Activated naive CD4-positive, alpha-beta T cell treated with Interleukin-2 at 50 U/mL for 16 hours (primary cell): ENCODE measurements around the gene CDH23.
A peak's percentile ranks its signal among the peaks of the same experiment; 100 is the strongest.
"Not testable (repeated sequence)": the region's sequence is repeated elsewhere in the genome, so short reads cannot be mapped to it uniquely, and the experiment has no call there.

ENCODE experiments used
- DNase-seq: peaks from one replicate; pipeline ENCODE4 v3.0.0-alpha.2; 2020

CDH23 gene

GRCh38 chr10:71588685-71589084 is 192.0 kb downstream of the CDH23 start:
- DNase-seq: no peak

- DNase-seq: no peak
Observed at GRCh38 chr10:71589617-71590551, 193.2 kb downstream of the CDH23 start.

GRCh38 chr10:71590781-71591350 is 194.1 kb downstream of the CDH23 start:
- DNase-seq: no peak

- no peak for DNase-seq
Observed at GRCh38 chr10:71594934-71595571, 198.3 kb downstream of the CDH23 start.

GRCh38 chr10:71595649-71596048 is 198.9 kb downstream of the CDH23 start:
- DNase-seq: no peak

GRCh38 chr10:71596127-71596526 is 199.4 kb downstream of the CDH23 start:
- DNase-seq: no peak

GRCh38 chr10:71596759-71597158 is 200.0 kb downstream of the CDH23 start:
- no peak for DNase-seq

- no peak for DNase-seq
Observed at GRCh38 chr10:71597821-71598498, 201.2 kb downstream of the CDH23 start.

GRCh38 chr10:71598621-71599055 is 201.9 kb downstream of the CDH23 start:
- DNase-seq: no peak

GRCh38 chr10:71599518-71599917 is 202.8 kb downstream of the CDH23 start:
- DNase-seq: no peak

GRCh38 chr10:71600242-71600641 is 203.5 kb downstream of the CDH23 start:
- not testable (repeated sequence) for DNase-seq

GRCh38 chr10:71600849-71601248 is 204.1 kb downstream of the CDH23 start:
- DNase-seq: no peak

GRCh38 chr10:71601273-71601672 is 204.6 kb downstream of the CDH23 start:
- DNase-seq: no peak

GRCh38 chr10:71603150-71603549 is 206.4 kb downstream of the CDH23 start:
- no peak for DNase-seq

- no peak for DNase-seq
Observed at GRCh38 chr10:71603754-71604153, 207.0 kb downstream of the CDH23 start.

- no peak for DNase-seq
Observed at GRCh38 chr10:71604324-71605018, 207.8 kb downstream of the CDH23 start.

GRCh38 chr10:71605263-71605962 is 208.7 kb downstream of the CDH23 start:
- DNase-seq: no peak

- DNase-seq: no peak
Observed at GRCh38 chr10:71606257-71607081, 209.7 kb downstream of the CDH23 start.

- DNase-seq: no peak
Observed at GRCh38 chr10:71607082-71607443, 210.3 kb downstream of the CDH23 start.

GRCh38 chr10:71608819-71609768 is 212.4 kb downstream of the CDH23 start:
- peak; percentile 59 for DNase-seq
